ENCODE results near the gene TRIP11.

The TRIP11 gene

DNA sequence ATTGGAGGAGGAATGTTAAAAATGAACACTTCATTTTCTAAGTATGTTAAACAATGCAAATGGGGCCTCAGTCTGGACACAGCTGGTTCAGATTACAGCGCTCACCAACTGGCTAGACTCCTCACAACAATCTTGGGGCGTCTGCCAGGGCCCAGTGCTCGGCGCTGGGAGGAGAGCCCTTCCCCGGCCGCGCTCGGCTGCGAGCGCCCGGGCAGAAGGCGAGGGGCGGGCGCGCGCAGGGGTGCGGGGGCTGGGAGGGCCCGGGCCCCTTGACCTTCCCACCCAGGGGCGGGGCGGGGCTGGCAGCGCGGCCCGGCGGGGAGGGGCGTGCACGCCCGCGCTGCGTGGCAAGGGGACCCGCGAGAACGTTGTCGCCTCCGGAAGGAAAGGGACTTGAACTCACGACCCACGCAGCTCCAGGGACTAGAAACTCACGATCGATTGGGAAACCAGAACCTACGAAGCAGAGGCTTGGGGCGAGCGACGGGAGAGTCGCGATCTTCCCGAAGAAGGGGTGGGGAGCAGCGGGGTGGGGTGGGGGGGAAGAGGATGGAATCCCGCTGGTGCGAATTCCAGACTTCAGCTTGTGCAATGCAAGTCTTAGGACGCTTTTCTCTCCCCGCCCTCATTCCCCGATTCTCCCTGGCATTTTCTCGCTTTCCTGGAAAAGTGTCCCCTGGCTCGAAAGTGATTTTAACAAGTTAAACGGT lies 92.2 kb downstream of the TRIP11 start, which contains the start of gene FBLN5:
Gene FBLN5, minus strand, starts transcription at position 220 of the 710 bp plus-strand sequence. CDS start 465 bp downstream, outside the sequence.
- DNase-seq (ENCODE audit: low spot score): no peak
- TF ChIP-seq, protein P1, sequence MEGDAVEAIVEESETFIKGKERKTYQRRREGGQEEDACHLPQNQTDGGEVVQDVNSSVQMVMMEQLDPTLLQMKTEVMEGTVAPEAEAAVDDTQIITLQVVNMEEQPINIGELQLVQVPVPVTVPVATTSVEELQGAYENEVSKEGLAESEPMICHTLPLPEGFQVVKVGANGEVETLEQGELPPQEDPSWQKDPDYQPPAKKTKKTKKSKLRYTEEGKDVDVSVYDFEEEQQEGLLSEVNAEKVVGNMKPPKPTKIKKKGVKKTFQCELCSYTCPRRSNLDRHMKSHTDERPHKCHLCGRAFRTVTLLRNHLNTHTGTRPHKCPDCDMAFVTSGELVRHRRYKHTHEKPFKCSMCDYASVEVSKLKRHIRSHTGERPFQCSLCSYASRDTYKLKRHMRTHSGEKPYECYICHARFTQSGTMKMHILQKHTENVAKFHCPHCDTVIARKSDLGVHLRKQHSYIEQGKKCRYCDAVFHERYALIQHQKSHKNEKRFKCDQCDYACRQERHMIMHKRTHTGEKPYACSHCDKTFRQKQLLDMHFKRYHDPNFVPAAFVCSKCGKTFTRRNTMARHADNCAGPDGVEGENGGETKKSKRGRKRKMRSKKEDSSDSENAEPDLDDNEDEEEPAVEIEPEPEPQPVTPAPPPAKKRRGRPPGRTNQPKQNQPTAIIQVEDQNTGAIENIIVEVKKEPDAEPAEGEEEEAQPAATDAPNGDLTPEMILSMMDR (IDR thresholded peaks at IDR 0.05; ENCODE audit: extremely low read depth, missing control alignments): no peak

- no peak for DNase-seq (ENCODE audit: low spot score)
- TF ChIP-seq, protein P1 (IDR thresholded peaks at IDR 0.05; ENCODE audit: extremely low read depth, missing control alignments): no peak
These were observed 93.0 kb downstream of the TRIP11 start for GRCh38 chr14:91946622-91947474.

DNA sequence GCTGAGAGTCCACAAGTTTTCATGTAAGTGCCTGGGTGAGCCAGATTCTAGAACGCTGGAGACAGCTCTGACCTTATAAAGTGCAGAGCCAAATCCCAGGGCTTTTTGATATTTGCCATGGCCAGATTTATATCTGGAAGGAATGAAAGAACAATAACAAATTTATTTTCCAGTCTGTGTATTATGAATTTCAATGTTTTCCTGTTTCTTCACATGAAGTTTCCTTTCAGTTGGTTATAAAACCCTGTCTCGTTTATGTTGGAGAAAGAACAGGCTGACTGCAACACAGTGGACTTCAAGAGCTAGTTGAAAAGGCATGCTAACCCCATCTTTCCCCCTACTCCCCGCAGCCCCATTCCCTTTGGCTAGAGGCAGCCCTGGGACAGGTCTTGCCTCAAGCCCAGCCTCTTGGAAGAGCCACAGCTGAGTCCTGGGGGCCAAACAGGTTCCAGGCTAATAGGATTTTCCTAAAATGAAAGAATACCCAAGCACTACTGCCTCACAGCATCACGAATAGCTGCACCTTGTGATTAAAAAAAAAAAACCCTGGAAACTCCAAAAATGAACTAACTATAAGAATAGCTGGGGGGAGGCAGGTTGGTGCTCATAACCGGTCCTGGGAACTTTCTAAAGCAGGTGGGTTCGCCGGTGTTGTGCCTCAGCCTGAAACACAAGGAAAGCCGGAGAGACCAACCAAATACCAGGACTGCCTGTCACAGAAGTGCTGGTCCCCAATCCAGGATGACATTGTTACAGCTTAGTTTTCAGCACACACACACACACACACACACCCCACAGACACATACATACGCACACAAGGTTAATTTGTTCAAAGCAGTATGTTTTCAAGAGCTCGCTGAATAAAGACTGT lies 93.9 kb downstream of the TRIP11 start:
- TF ChIP-seq, protein P1 (IDR thresholded peaks at IDR 0.05; ENCODE audit: extremely low read depth, missing control alignments): no peak
- DNase-seq (ENCODE audit: low spot score): no peak

DNA sequence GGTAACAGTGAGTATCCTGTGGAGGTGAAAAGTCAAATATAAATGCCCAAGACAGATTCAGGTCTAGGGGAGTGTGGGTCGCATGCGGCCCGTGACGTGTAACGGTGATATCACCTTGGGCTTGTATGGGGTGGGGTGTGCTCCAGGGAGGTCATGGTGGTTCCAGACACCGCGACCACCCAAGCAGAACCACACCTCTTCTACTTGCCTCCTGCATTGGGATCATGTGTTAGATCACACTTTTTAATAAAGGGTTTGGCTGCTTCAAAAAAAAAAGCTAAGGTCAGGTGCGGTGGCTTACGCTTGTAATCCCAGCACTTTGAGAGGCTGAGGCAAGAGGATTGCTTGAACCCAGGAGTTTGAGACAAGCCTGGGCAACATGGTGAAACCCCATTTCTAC lies 96.9 kb downstream of the TRIP11 start:
- no peak for DNase-seq (ENCODE audit: low spot score)
- TF ChIP-seq, protein P1 (IDR thresholded peaks at IDR 0.05; ENCODE audit: extremely low read depth, missing control alignments): no peak

DNA sequence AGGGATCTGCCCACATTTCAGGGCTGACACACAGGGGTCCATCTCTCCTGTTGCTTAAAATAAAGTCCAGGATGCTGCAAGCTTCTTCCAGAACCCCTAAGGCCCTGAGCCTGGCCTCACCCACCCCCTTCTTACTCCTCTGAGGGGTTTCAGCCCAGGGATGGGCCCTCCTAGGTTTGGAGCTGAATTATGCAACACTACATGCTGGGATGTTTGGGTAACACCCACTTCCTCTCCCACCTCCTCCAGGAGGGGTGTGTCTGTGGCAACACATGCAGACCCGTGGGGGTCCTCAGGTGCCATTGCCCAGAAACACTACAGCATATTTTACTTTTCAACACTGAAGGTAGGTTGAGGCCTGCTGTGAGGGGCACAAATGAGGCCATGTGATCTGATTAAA lies 97.7 kb downstream of the TRIP11 start:
- DNase-seq (ENCODE audit: low spot score): no peak
- TF ChIP-seq, protein P1 (IDR thresholded peaks at IDR 0.05; ENCODE audit: extremely low read depth, missing control alignments): no peak

DNA sequence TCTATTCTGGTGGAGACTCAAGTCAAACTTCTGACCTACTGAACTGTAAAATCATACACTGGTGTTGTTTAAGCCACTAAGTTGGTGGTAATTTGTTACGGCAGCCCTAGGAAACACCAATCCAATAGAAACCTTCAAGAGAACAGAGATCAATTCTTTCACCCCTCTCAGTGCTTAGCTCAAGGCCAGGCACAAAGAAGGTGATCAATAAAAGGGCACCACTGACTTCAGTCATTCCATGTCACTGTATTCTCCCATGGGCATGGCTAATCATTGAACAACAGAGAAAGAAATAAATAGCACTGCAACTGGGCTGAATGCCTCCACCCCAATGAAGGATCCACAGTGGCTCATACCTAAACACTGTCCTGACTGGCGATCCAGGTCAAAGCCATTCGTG lies 99.7 kb downstream of the TRIP11 start:
- DNase-seq (ENCODE audit: low spot score): no peak
- TF ChIP-seq, protein P1 (IDR thresholded peaks at IDR 0.05; ENCODE audit: extremely low read depth, missing control alignments): no peak

All from GM20000 (cell line).